Measurements from ENCODE around the gene RAPGEF1.

- TF ChIP-seq POLR2A (IDR thresholded peaks at IDR 0.05; ENCODE audit: low read depth, low read length) = no peak
- TF ChIP-seq POLR2AphosphoS5 (IDR thresholded peaks at IDR 0.05; ENCODE audit: low read depth, low read length) = no peak
- no peak for TF ChIP-seq PAX5 (IDR thresholded peaks at IDR 0.05; ENCODE audit: insufficient read depth, low read length, severe bottlenecking)
- TF ChIP-seq SPI1 (IDR thresholded peaks at IDR 0.05; ENCODE audit: low read depth, low read length) = no peak
- TF ChIP-seq TAF1 (IDR thresholded peaks at IDR 0.05; ENCODE audit: low read depth, low read length) = no peak
Measured at GRCh38 chr9:131727184-131727759, 12.6 kb downstream of the RAPGEF1 start.
